GM12873 (cell line): ENCODE data around the gene VPS41.

ENCODE experiments used
- CTCF ChIP-seq: IDR thresholded peaks from 2 replicates; pipeline ENCODE4 v1.5.1; 2012; ENCODE audit warnings: low read depth, mild to moderate bottlenecking, moderate library complexity, low read length, control low read depth; ENCODE audit not compliant: insufficient read depth; ENCODE audit errors: missing control alignments

Gene VPS41

GRCh38 chr7:38855867-38856266 is 53.1 kb downstream of the VPS41 start:
- no peak for TF ChIP-seq CTCF

- TF ChIP-seq CTCF = no peak
Measured at GRCh38 chr7:38855386-38855785, 53.6 kb downstream of the VPS41 start.

- TF ChIP-seq CTCF = no peak
Measured at GRCh38 chr7:38851321-38851720, 57.7 kb downstream of the VPS41 start.

- no peak for TF ChIP-seq CTCF
Measured at GRCh38 chr7:38846280-38846679, 62.7 kb downstream of the VPS41 start.

DNA sequence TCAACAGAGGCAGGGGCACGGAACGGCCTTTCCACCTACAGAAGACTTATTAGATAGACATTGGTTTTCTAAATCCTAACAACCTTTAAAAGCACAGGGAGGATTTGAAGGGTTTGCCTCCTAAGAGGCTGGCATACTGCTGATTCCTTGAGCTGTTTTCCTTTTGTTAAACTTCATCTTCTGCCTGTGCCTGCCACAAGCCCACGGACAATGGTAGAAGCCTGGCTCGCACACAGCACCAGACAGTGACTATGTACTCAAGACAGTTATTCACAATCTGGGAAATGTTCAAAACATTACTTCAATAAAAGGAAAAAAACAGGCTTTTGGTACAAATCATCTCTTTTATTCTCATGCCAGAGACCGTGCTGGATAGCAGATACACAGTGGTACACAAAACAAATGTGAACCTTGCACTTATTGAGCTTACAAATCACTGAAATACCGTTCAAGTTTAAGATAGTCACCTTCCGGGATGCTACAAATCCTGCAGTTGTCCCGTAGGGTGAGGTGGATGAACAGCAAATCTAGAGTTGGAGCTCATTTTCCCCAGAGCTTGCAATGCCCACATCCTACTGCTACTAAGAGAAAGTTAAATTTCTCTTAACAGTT is 63.9 kb downstream of the VPS41 start:
- TF ChIP-seq CTCF = no peak

DNA sequence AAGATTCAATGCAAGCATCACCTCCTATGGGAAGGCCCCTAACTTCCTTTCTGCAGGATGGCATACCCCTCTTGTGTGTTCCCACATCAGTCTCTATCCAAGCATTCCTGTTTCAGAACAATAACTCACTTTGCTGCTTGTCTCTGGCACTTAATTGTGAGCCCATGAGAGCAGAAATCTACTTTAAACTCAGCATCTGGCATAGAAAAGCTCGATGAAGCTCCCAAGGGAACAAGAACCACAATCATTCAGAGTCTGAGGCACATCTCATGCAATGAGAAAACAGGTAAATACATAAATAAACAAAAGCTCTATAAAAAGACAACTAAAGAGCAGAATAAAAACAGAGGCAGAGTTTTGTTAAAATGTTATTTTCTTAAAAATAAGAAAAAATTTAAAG is 66.2 kb downstream of the VPS41 start:
- no peak for TF ChIP-seq CTCF

- no peak for TF ChIP-seq CTCF
Measured at GRCh38 chr7:38840736-38841460, 68.1 kb downstream of the VPS41 start.
